IPS-15b (cell line): Measurements from ENCODE around the gene C1orf53.
A peak's percentile ranks its signal among the peaks of the same experiment; 100 is the strongest.
"Not testable (repeated sequence)": the region's sequence is repeated elsewhere in the genome, so short reads cannot be mapped to it uniquely, and the experiment has no call there.

Experiments
- H3K27me3 ChIP-seq: one replicate; pipeline ENCODE4 v1.6.1; 2013; ENCODE audit warnings: low read length; ENCODE audit not compliant: control insufficient read depth, insufficient read depth
- H3K36me3 ChIP-seq: one replicate; pipeline ENCODE4 v1.6.1; 2013; ENCODE audit warnings: low read length; ENCODE audit not compliant: control insufficient read depth, insufficient read depth
- H3K4me1 ChIP-seq: one replicate; pipeline ENCODE4 v1.6.1; 2013; ENCODE audit warnings: mild to moderate bottlenecking, low read length; ENCODE audit not compliant: control insufficient read depth, insufficient read depth
- H3K4me3 ChIP-seq: one replicate; pipeline ENCODE4 v1.5.1; 2013; ENCODE audit warnings: low read depth, low read length
- H3K9ac ChIP-seq: one replicate; pipeline ENCODE4 v1.6.1; 2013; ENCODE audit warnings: low read depth, mild to moderate bottlenecking, low read length
- H3K9me3 ChIP-seq: one replicate; pipeline ENCODE4 v1.6.1; 2013; ENCODE audit warnings: mild to moderate bottlenecking, low read length; ENCODE audit not compliant: control insufficient read depth, insufficient read depth

Gene C1orf53

DNA sequence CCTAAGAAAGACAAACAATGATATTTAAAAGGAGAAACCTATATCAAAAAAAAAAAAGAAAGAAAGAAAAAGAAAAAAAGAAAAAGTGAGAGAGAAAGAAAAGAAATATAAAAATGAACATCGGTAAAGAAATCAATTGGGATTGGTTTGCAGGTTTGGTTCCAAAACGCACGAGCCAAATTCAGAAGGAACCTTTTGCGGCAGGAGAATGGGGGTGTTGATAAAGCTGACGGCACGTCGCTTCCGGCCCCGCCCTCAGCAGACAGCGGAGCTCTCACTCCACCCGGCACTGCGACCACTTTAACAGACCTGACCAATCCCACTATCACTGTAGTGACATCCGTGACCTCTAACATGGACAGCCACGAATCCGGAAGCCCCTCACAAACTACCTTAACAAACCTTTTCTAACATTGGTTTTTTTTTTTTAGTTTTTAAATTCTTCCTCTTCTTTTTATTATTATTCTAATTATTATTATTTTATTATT is 26.5 kb downstream of the C1orf53 start:
- Histone ChIP-seq H3K4me1 (peaks cover 3% of the 10 kb centered on the region), H3K27me3 (peaks cover 38% of the 10 kb centered on the region), H3K9ac (no peak overlapping the region), H3K9me3 (no peaks in the 10 kb centered on the region), H3K4me3 (peak overlapping the region; percentile 35), H3K36me3 (no peaks in the 10 kb centered on the region)

DNA sequence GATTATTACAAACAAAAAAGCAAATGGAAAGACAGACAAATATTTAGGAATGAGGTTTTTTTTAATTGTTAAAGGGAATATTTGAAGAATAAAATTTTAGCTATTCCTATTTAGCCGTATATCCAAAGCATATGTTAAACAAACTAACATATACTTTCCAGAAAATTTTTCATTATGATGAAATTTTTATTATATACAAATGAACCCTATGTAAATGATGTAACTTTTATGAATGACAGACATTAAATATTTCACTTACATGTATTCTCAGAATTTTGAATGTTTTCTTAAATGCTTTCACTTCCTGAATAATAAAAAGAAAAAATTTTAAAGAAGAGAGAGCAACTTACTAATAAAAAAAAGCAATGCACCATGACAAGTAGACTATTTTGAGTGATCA is 30.6 kb downstream of the C1orf53 start:
- Histone ChIP-seq H3K4me3 (no peak overlapping the region), H3K27me3 (peaks cover 9% of the 10 kb centered on the region), H3K9me3 (no peaks in the 10 kb centered on the region), H3K4me1 (peaks cover 3% of the 10 kb centered on the region), H3K9ac (no peak overlapping the region), H3K36me3 (no peaks in the 10 kb centered on the region)

- Histone ChIP-seq H3K27me3 (peaks cover 2% of the 10 kb centered on the region), H3K9ac (no peak overlapping the region), H3K4me1 (peaks cover under 1% of the 10 kb centered on the region), H3K4me3 (no peak overlapping the region), H3K36me3 (no peaks in the 10 kb centered on the region), H3K9me3 (no peaks in the 10 kb centered on the region)
These were observed 31.2 kb downstream of the C1orf53 start for GRCh38 chr1:197933647-197934046.

DNA sequence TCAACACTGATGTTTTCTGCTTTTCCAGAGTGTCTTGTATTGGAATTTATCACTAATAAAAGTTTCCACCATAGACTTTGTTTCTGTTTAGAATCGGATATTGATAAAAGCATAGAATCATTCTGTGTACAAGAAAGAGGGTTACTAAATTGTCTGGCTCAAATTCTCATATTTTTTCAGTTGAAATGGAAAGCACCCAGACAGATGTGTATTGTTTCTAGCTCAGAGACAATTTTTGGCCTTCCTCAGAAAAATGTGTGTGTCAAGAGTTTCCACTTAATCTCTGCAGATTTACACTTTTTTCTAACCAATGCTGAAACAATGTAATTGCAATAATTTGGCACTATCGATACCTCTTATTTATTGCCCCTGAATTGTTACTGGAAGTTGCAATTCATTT is 35.0 kb downstream of the C1orf53 start:
- Histone ChIP-seq H3K27me3 (no peaks in the 10 kb centered on the region), H3K4me3 (no peak overlapping the region), H3K4me1 (no peaks in the 10 kb centered on the region), H3K9ac (no peak overlapping the region), H3K9me3 (no peaks in the 10 kb centered on the region), H3K36me3 (no peaks in the 10 kb centered on the region)

- Histone ChIP-seq H3K4me1 (no peaks in the 10 kb centered on the region), H3K9ac (no peak overlapping the region), H3K36me3 (no peaks in the 10 kb centered on the region), H3K27me3 (no peaks in the 10 kb centered on the region), H3K4me3 (no peak overlapping the region), H3K9me3 (no peaks in the 10 kb centered on the region)
These were observed 35.5 kb downstream of the C1orf53 start for GRCh38 chr1:197937892-197938291.

- not testable (repeated sequence) for H3K4me3 ChIP-seq, H3K27me3 ChIP-seq, H3K9ac ChIP-seq, H3K9me3 ChIP-seq, H3K4me1 ChIP-seq, H3K36me3 ChIP-seq
These were observed 36.9 kb downstream of the C1orf53 start for GRCh38 chr1:197939159-197939980.

DNA sequence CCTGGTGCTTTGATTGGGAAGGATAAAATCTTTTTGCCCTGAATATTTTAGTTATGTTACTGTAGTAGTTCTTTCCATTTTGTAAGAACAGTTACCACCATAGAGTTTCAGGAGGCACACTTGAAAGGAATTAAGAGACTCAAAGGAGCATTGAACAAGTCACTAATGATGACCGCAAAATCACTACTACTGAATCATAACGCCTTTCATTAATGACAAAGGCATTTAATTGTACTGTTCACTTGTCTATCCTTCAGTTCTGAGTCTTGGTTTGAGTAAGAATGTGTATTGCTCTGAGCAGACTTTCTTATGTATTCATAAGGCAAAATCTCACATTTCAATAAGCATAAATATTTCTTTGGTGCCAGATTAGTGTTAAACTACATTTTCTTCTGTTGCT is 39.6 kb downstream of the C1orf53 start:
- Histone ChIP-seq H3K9ac (no peak overlapping the region), H3K4me3 (no peak overlapping the region), H3K4me1 (no peaks in the 10 kb centered on the region), H3K27me3 (no peaks in the 10 kb centered on the region), H3K9me3 (no peaks in the 10 kb centered on the region), H3K36me3 (no peaks in the 10 kb centered on the region)

- Histone ChIP-seq H3K36me3 (no peaks in the 10 kb centered on the region), H3K4me1 (no peaks in the 10 kb centered on the region), H3K9me3 (no peaks in the 10 kb centered on the region)
These were observed 42.1 kb downstream of the C1orf53 start for GRCh38 chr1:197944485-197944884.

GRCh38 chr1:197948926-197949899 is 46.8 kb downstream of the C1orf53 start:
- H3K4me3 ChIP-seq: no peak overlapping the region
- H3K27me3 ChIP-seq: no peaks in the 10 kb centered on the region
- H3K9me3 ChIP-seq: no peaks in the 10 kb centered on the region
- no peaks in the 10 kb centered on the region for H3K36me3 ChIP-seq
- H3K9ac ChIP-seq: no peak overlapping the region
- H3K4me1 ChIP-seq: no peaks in the 10 kb centered on the region

More at GRCh38 chr1:197944485-197944884, 42.1 kb downstream of the C1orf53 start:
- no peak overlapping the region for H3K9ac ChIP-seq
- H3K27me3 ChIP-seq: no peaks in the 10 kb centered on the region
- no peak overlapping the region for H3K4me3 ChIP-seq

DNA sequence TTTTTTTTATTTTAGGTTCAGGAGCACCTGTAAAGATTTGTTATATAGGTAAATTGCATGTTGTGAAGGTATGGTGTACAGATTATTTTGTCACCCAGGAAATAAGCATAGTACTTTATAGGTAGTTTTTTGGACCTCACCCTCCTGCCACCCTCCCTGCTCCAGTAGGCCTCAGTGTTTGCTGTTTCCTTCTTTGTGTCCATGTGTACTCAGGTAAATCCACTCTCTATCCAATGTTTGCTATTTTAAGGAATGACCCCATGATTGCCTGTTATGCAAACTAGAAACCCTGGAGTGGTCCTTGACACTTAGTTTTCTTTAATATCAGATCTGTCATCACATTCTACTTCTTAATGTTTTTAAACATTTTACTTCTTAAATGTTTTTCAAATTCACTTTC is 48.7 kb downstream of the C1orf53 start:
- H3K27me3 ChIP-seq: no peaks in the 10 kb centered on the region
- no peak overlapping the region for H3K4me3 ChIP-seq
- H3K9ac ChIP-seq: no peak overlapping the region
- no peaks in the 10 kb centered on the region for H3K4me1 ChIP-seq
- no peaks in the 10 kb centered on the region for H3K36me3 ChIP-seq
- H3K9me3 ChIP-seq: no peaks in the 10 kb centered on the region

GRCh38 chr1:197951617-197952175 is 49.3 kb downstream of the C1orf53 start:
- Histone ChIP-seq H3K9me3 (no peaks in the 10 kb centered on the region), H3K36me3 (no peaks in the 10 kb centered on the region), H3K4me1 (no peaks in the 10 kb centered on the region), H3K4me3 (no peak overlapping the region), H3K9ac (no peak overlapping the region), H3K27me3 (no peaks in the 10 kb centered on the region)
